Tibial artery (tissue), 4 donors: Measurements from ENCODE around the gene WFS1.

Experiments used
- DNase-seq, 2 donors: peaks; one replicate each; pipeline ENCODE4 v3.0.0-alpha.2; 2019
- H3K27ac ChIP-seq, 2 donors: fragments of 200-600 bp; sonication (generic) in 1 of 2; 1 replicate in 1 of 2; 2 replicates in 1 of 2; pipeline ENCODE4 v1.5.1; 2018 to 2019; ENCODE audit warnings: mild to moderate bottlenecking in 1 of 2
- H3K27me3 ChIP-seq, 2 donors: fragments of 200-600 bp; sonication (generic) in 1 of 2; one replicate each; pipeline versions ENCODE4 v1.5.1 to v1.6.0; 2016 to 2019
- H3K36me3 ChIP-seq, 3 donors: fragments of 200-600 bp; sonication (generic) in 2 of 3; one replicate each; pipeline ENCODE4 v1.5.1; 2016 to 2019; ENCODE audit warnings: mild to moderate bottlenecking in 2 of 3
- H3K4me1 ChIP-seq, 4 donors: fragments of 200-600 bp; sonication (generic) in 2 of 4; 1 replicate in 3 of 4; 2 replicates in 1 of 4; pipeline ENCODE4 v1.5.1; 2016 to 2019
- H3K4me3 ChIP-seq, 2 donors: fragments of 200-600 bp; sonication (generic) in 1 of 2; 1 replicate in 1 of 2; 2 replicates in 1 of 2; pipeline ENCODE4 v1.5.1; 2018 to 2019; ENCODE audit warnings: mild to moderate bottlenecking in 2 of 2
- H3K9me3 ChIP-seq, 3 donors: fragments of 200-600 bp; sonication (generic) in 1 of 3; one replicate each; pipeline ENCODE4 v1.5.1; 2016 to 2019
- CTCF ChIP-seq, 2 experiments: fragments of 200-600 bp in 1 of 2; fragments of 450-650 bp in 1 of 2; IDR thresholded peaks; one replicate each; pipeline ENCODE4 v1.5.1; 2017 to 2019; ENCODE audit warnings: antibody characterized with exemption in 2 of 2, mild to moderate bottlenecking in 1 of 2, moderate library complexity in 1 of 2
- intact Hi-C: fragments of 100-400 bp; cut with DNase I; formaldehyde crosslinking; loops from one replicate; pipeline ENCODE4 v1.15.0; 2023; ENCODE audit warnings: low total_unique reads

Gene WFS1

GRCh38 chr4:6351246-6352000 lies 81.8 kb downstream of the WFS1 start:
- Histone ChIP-seq H3K9me3 (no peaks in the 10 kb centered on the region), H3K27me3 (peaks cover 0 to 62% of the 10 kb centered on the region in 2 donors), H3K4me1 (no peaks in the 10 kb centered on the region), H3K36me3 (no peaks in the 10 kb centered on the region), H3K4me3 (no peak overlapping the region), H3K27ac (no peak overlapping the region)
- intact Hi-C loops, result no loop called here
- no peak for TF ChIP-seq CTCF (IDR thresholded peaks at IDR 0.05)
- no peak for DNase-seq

- intact Hi-C loops, result no loop called here
- peaks cover 0 to 57% of the 10 kb centered on the region in 2 donors for H3K27me3 ChIP-seq
- H3K9me3 ChIP-seq, result no peaks in the 10 kb centered on the region
- no peaks in the 10 kb centered on the region for H3K36me3 ChIP-seq
- no peak for DNase-seq
- H3K4me3 ChIP-seq, result no peak overlapping the region
- H3K4me1 ChIP-seq, result no peaks in the 10 kb centered on the region
- no peak overlapping the region for H3K27ac ChIP-seq
- no peak for TF ChIP-seq CTCF (IDR thresholded peaks at IDR 0.05)
These were observed 82.5 kb downstream of the WFS1 start for GRCh38 chr4:6352031-6352692.
